GM18868 (cell line): Measurements from ENCODE around the gene DFFB.
"Not testable (repeated sequence)": the region's sequence is repeated elsewhere in the genome, so short reads cannot be mapped to it uniquely, and the experiment has no call there.

Source experiments
- ATAC-seq: cut with Tn5 transposase; IDR thresholded peaks from one replicate; pipeline ENCODE4 v1.9.1; 2021; ENCODE audit warnings: mild to moderate bottlenecking, moderate library complexity; ENCODE audit not compliant: unreplicated experiment

The DFFB gene

GRCh38 chr1:3908886-3909517, 51.7 kb downstream of the DFFB start:
- no peak for ATAC-seq

DNA sequence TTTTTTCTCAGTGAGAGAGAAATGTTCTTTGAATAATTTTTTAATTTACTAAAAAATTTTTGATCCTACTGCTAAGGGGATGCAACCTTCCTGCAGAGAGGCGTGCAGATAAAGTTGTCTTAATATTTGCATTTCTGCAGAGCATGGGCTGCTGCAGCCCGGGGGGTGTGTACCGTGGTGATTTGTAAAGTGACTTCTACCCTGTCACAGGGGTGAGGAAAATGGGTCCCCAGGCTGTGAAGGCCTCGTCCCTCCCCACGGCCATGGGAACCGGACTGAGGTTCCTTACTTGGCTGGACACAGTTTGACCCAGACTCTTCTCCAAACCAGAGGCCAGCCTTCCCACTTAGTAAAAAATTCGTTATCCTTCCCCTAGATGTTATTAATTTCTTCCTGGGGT, 52.3 kb downstream of the DFFB start:
- no peak for ATAC-seq

GRCh38 chr1:3910049-3910731, 52.9 kb downstream of the DFFB start:
- ATAC-seq: no peak

GRCh38 chr1:3910857-3911845, 53.9 kb downstream of the DFFB start:
- ATAC-seq: peak; percentile 59

DNA sequence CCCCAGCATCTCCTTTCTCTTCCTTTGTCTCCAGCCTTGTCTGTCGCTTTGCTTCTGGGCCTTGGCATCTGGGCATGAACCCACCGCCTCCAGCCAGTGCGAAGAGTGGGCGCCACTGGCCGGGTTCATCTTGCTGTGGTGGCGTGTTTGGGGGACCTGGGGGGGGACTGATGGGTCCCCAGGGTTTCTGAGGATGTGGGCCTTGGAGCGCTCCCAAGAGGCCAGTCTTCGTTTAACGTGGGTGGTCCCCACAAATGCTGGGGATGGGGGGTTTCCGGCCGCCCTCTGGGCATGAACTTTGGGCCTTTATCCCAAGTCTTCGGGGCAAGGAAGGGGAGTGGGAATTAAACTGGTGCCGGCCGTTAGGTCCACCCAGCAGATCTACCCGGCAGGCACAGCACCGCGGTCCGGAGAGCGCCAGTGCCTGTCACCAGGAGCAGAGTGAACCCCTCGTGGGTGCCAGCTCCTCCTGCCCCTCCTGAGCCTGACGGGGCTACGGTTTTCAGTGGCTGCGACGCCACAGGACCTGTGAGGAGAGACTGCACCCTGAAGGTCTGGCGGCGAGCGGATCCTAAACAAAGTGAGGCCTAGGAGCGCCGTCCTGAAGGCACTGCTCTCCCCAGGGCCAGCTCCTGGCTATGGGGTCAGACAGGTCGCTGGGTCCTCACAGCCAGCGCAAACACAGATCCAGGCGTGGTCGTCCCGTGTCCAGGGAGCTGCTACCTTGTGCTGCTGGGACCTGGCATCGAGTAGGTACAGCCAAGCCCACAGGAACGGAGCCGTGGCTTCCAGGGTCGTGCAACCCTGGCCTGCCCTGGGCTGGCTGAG, 54.9 kb downstream of the DFFB start:
- no peak for ATAC-seq

DNA sequence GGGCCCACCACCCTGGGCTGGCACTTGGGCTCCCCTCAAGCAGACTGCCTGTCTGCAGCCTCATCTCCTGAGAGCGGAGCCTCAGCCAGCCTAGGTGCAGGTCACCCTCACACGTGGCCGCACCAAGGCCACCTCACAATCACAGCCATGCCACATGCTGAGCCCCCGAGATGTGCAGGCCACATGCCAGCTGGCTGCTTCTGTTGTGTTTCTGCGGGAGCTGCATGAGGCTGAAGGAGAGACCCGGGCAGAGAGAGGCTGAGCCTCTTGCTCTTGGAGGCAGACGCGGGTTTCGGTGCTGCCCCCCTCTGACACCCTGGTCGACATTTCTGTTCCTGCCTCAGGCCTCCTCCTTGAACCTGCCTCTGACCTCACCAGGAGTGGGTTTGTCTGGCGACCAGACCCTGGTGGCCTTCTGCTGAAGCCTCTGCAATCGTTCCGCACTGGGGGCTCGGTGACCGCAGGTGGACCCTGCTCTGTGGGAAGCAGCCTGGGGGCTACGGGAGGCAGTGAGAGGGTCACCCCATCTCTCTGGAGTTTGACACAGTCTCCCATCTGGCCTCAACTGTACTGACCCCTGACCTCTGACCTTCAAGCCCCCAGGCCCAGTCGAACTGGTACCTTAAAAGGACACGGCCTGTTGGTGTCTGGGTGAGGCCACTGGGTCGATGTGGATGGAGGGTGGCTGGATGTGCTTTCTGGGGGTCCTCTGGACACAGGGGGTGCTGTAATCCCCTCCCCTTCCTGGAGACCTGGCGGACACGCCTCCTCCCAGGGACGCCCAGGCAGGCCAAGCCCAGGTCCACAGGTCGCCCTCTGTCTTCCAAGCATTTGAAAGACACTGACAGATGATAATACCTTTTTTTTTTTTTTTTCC, 55.8 kb downstream of the DFFB start:
- ATAC-seq: no peak

DNA sequence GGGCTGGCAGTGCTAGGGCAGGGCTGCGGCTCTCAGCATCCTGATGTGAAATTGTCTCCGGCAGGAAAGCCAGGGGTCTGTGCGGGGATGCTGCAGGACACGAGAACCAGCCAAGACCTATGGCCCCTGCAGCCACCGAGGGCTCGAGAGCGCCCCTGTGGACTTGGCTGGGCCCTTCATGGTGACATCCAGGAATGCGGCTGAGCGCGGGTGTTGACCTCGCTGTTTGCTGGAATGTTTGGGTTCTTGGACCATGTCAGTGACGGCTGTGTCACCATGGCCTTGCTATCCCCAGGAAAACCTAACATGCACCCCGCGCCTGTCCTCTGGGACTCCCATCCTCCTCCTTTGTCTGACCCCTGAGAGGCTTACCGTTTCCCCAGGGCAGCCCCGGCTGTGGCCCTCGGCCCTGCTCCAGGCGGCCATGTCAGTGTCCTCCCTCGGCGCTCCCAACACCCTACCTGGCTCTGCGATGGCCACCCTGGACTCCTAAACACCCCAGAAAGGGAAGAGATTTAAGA, 57.1 kb downstream of the DFFB start:
- no peak for ATAC-seq

GRCh38 chr1:3914911-3915310, 57.6 kb downstream of the DFFB start:
- no peak for ATAC-seq

- no peak for ATAC-seq
These were observed 58.4 kb downstream of the DFFB start for GRCh38 chr1:3915551-3916121.

GRCh38 chr1:3917761-3918160, 60.5 kb downstream of the DFFB start:
- no peak for ATAC-seq

- ATAC-seq: not testable (repeated sequence)
These were observed 61.1 kb downstream of the DFFB start for GRCh38 chr1:3918359-3918758.

DNA sequence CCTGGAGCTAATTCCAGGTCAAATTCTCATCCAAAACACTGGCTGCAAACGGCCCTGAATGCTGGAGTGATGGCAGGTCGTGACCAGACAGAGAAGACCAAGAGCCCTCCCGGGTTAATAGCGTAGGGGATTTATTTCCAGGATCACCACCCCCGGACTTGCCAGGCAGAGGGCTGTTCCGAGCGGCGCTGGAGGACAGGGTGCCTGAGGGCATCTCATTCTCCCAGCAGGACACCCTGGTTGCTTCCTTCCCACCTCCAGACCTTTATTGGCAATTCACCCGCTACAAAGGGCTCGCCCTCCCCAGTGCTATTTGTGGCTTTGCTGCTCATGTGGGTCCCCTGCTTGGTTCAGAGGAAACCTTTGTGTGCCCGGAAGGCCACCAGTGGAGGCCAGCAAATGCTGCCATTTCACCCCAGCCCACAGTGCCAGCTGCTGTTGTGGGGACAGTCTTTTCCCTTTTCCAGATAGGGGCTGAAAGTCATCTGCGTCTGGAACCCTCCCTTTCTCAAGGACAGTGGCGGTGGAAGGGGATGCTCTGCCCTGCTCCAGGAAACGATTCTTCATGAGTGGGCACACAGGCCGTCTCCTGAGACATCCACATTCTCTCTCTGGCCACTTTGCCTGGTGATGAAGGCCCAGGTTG, 61.8 kb downstream of the DFFB start:
- no peak for ATAC-seq

GRCh38 chr1:3919706-3920105, 62.4 kb downstream of the DFFB start:
- ATAC-seq: no peak

- no peak for ATAC-seq
These were observed 64.5 kb downstream of the DFFB start for GRCh38 chr1:3921765-3922164.

- ATAC-seq: no peak
These were observed 65.0 kb downstream of the DFFB start for GRCh38 chr1:3922201-3922725.

- no peak for ATAC-seq
These were observed 65.6 kb downstream of the DFFB start for GRCh38 chr1:3922851-3923250.

DNA sequence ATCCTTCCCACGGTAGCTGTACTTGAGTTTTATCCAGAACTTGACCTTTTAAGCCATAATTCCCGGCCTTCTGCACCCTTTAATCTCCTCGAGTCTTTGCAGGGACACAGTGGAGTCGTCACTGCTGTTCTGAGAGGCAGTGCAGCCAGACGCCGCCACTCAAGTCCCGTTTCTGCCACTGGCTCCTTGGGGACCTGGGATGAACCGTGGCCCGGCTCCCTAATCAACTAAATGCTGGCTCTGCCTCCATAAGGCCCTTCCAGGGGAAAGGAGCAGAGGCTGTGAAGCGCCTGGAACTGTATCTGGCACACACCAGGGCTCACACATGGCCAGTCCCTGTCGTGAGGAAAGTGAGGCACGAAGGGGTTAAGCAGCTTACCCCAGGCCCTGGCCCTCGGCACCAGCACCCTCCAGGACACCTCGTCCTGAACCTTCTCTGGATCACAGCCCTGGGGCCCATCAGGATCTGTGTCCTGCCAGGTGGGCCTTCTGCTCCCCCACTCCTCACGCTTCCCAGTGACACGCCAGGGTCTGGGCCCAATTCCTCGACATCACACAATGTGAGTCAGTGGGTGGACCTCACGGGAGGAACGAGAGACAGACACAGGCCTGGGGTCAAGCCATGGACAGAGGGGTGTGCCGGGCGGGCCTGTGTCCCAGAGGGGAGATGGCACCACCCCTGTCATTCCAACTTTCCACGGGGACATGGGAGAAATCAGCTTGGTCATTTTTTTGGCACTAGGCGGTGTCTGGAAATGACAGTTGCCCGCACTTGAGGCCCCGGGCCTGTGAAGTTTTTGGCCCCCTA, 66.3 kb downstream of the DFFB start:
- no peak for ATAC-seq
